Mucosa of gallbladder (tissue), 1 donor: Measurements from ENCODE around the gene ETV7. TPM values are rescaled to one million over a fixed set of nuclear protein-coding genes. Genes with fewer than 3 reads are reported as not detected.

Experiments
- DNase-seq: peaks from one replicate; pipeline ENCODE4 v3.0.0-alpha.2; 2020; ENCODE audit warnings: low spot score
- total RNA-seq: library from RNA; stranded (reverse); gene quantifications from one replicate; pipeline ENCODE4 v1.2.1, GENCODE V29; 2021
- donor health status: DM: no; HTN: no; CAD: no.

ETV7 gene
- total RNA-seq, 1 donor from 2014 or later: 2.5 TPM

- no peak for DNase-seq
Observed at GRCh38 chr6:36384095-36384494, 3.4 kb downstream of the ETV7 start.

- DNase-seq: no peak
Observed at GRCh38 chr6:36383606-36384005, 3.9 kb downstream of the ETV7 start.

- no peak for DNase-seq
Observed at GRCh38 chr6:36382976-36383375, 4.5 kb downstream of the ETV7 start.

GRCh38 chr6:36381502-36382389 is 5.7 kb downstream of the ETV7 start:
- DNase-seq: no peak

GRCh38 chr6:36380166-36380565 is 7.3 kb downstream of the ETV7 start:
- DNase-seq: no peak

GRCh38 chr6:36378936-36379335 is 8.5 kb downstream of the ETV7 start:
- DNase-seq: no peak

- DNase-seq: no peak
Observed at GRCh38 chr6:36378243-36378920, 9.1 kb downstream of the ETV7 start.

- no peak for DNase-seq
Observed at GRCh38 chr6:36377594-36377993, 9.9 kb downstream of the ETV7 start.

- no peak for DNase-seq
Observed at GRCh38 chr6:36376742-36377141, 10.7 kb downstream of the ETV7 start.

GRCh38 chr6:36376183-36376582 is 11.3 kb downstream of the ETV7 start:
- DNase-seq: no peak

GRCh38 chr6:36375644-36376155 is 11.8 kb downstream of the ETV7 start:
- no peak for DNase-seq

- no peak for DNase-seq
Observed at GRCh38 chr6:36374972-36375371, 12.5 kb downstream of the ETV7 start.

- no peak for DNase-seq
Observed at GRCh38 chr6:36374194-36374593, 13.3 kb downstream of the ETV7 start.

GRCh38 chr6:36373368-36374019 is 14.0 kb downstream of the ETV7 start:
- no peak for DNase-seq

GRCh38 chr6:36372088-36372487 is 15.4 kb downstream of the ETV7 start:
- no peak for DNase-seq

- no peak for DNase-seq
Observed at GRCh38 chr6:36371211-36371610, 16.3 kb downstream of the ETV7 start.

- no peak for DNase-seq
Observed at GRCh38 chr6:36370638-36371037, 16.8 kb downstream of the ETV7 start.

GRCh38 chr6:36368921-36369865 is 18.3 kb downstream of the ETV7 start:
- DNase-seq: no peak

- DNase-seq: no peak
Observed at GRCh38 chr6:36368421-36368820, 19.0 kb downstream of the ETV7 start.

GRCh38 chr6:36367743-36368142 is 19.7 kb downstream of the ETV7 start:
- DNase-seq: no peak
